Hepatocyte (in vitro differentiated cells): ENCODE results near the gene CACNG4. TPM values are rescaled to one million over a fixed set of nuclear protein-coding genes. Genes with fewer than 3 reads are reported as not detected.

Source experiments
- DNase-seq: peaks from one replicate; pipeline ENCODE4 v3.0.0-alpha.2; 2016; ENCODE audit warnings: low spot score
- H2AFZ ChIP-seq: fragments of 200-600 bp; sonication (generic); 2 replicates; pipeline ENCODE4 v1.6.0; 2016; ENCODE audit warnings: antibody characterized with exemption, mild to moderate bottlenecking
- H3K27ac ChIP-seq: fragments of 200-600 bp; sonication (generic); 2 replicates; pipeline ENCODE4 v1.5.1; 2016; ENCODE audit warnings: mild to moderate bottlenecking
- H3K27me3 ChIP-seq: fragments of 200-600 bp; sonication (generic); 2 replicates; pipeline ENCODE4 v1.6.1; 2016
- H3K36me3 ChIP-seq: fragments of 200-600 bp; sonication (generic); replicated peaks from 2 replicates; pipeline ENCODE4 v1.5.1; 2016; ENCODE audit warnings: low read depth; ENCODE audit not compliant: insufficient read depth
- H3K4me1 ChIP-seq: fragments of 200-600 bp; sonication (generic); 2 replicates; pipeline ENCODE4 v1.5.1; 2016; ENCODE audit warnings: mild to moderate bottlenecking, moderate library complexity; ENCODE audit not compliant: insufficient read depth
- H3K4me2 ChIP-seq: fragments of 200-600 bp; sonication (generic); 2 replicates; pipeline ENCODE4 v1.6.0; 2016
- H3K4me3 ChIP-seq: fragments of 200-600 bp; sonication (generic); 2 replicates; pipeline ENCODE4 v1.5.1; 2016; ENCODE audit warnings: mild to moderate bottlenecking
- H3K79me2 ChIP-seq: fragments of 200-600 bp; sonication (generic); 2 replicates; pipeline ENCODE4 v1.6.0; 2017; ENCODE audit warnings: mild to moderate bottlenecking
- H3K9me2 ChIP-seq: fragments of 200-600 bp; sonication (generic); replicated peaks from 2 replicates; pipeline ENCODE4 v1.6.0; 2017; ENCODE audit warnings: mild to moderate bottlenecking; ENCODE audit not compliant: insufficient read depth
- H3K9me3 ChIP-seq: fragments of 200-600 bp; sonication (generic); 2 replicates; pipeline ENCODE4 v1.5.1; 2016; ENCODE audit warnings: low read depth, mild to moderate bottlenecking
- H4K20me1 ChIP-seq: fragments of 200-600 bp; sonication (generic); 2 replicates; pipeline ENCODE4 v1.6.0; 2016; ENCODE audit warnings: mild to moderate bottlenecking; ENCODE audit not compliant: insufficient read depth, poor library complexity, severe bottlenecking
- EZH2 ChIP-seq: fragments of 200-600 bp; sonication (generic); IDR thresholded peaks from 2 replicates; pipeline ENCODE4 v1.6.1; 2016; ENCODE audit warnings: antibody characterized with exemption, mild to moderate bottlenecking, borderline replicate concordance
- EZH2phosphoT487 ChIP-seq: fragments of 200-600 bp; sonication (generic); IDR thresholded peaks from one replicate; pipeline ENCODE4 v1.6.1; 2018; ENCODE audit warnings: antibody characterized with exemption, mild to moderate bottlenecking, low read depth, moderate library complexity; ENCODE audit not compliant: unreplicated experiment, severe bottlenecking
- WGBS: methylation state at CpG from one replicate; pipeline ENCODE4 v1.1.6; 2016; ENCODE audit warnings: low lambda C conversion rate; ENCODE audit errors: missing lambda C conversion rate; 5-methylcytosine and 5-hydroxymethylcytosine counted together
- polyA plus RNA-seq: library from polyadenylated mRNA; unstranded; fragments of >200 nt; fragmentation: Nextera tagmentation; extraction: Ambion mirVana; gene quantifications from 2 replicates; pipeline ENCODE4 v1.2.1, GENCODE V29; 2016
- total RNA-seq: library from RNA; depleted of rRNA; stranded (reverse); fragments of >200 nt; gene quantifications from 2 replicates; pipeline ENCODE4 v1.2.3, GENCODE V29; 2014
- TF ChIP-seq, protein P1 (sequence below): fragments of 200-600 bp; sonication (generic); IDR thresholded peaks from 2 replicates; pipeline ENCODE4 v1.5.1; 2016; ENCODE audit warnings: antibody characterized with exemption, mild to moderate bottlenecking; ENCODE audit not compliant: poor library complexity

The CACNG4 gene
- total and polyA plus RNA-seq, 2 experiments from 2014 or later, result 3.5 to 3.9 TPM

DNA sequence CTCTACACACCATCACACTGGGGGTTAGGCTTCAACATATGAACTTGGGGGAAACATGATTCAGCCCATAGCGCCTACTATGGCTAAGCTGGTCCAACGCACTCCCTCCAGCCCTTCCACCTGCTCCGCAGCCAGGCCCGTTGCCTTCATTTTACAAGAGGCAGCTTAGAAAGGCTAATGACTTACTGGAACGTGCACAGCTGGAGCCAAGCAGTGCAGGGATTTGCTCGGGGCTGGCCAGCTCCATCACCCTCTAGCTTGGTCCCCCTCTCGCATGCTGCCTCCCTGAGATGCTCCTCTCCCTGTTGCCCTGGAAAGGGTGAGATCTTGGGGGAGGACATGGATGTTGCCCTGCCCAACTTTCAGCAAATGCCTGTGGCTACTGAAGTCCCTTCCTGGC is 77.0 kb downstream of the CACNG4 start:
- Histone ChIP-seq H3K4me1 (no peaks in the 10 kb centered on the region), H3K36me3 (no peaks in the 10 kb centered on the region), H3K9me3 (no peaks in the 10 kb centered on the region), H3K4me2 (no peak overlapping the region), H3K79me2 (no peaks in the 10 kb centered on the region), H3K4me3 (no peak overlapping the region), H3K27me3 (no peaks in the 10 kb centered on the region), H3K27ac (no peak overlapping the region), H2AFZ (no peak overlapping the region), H3K9me2 (no peaks in the 10 kb centered on the region), H4K20me1 (no peaks in the 10 kb centered on the region)
- no peak for TF ChIP-seq EZH2
- TF ChIP-seq, protein P1, sequence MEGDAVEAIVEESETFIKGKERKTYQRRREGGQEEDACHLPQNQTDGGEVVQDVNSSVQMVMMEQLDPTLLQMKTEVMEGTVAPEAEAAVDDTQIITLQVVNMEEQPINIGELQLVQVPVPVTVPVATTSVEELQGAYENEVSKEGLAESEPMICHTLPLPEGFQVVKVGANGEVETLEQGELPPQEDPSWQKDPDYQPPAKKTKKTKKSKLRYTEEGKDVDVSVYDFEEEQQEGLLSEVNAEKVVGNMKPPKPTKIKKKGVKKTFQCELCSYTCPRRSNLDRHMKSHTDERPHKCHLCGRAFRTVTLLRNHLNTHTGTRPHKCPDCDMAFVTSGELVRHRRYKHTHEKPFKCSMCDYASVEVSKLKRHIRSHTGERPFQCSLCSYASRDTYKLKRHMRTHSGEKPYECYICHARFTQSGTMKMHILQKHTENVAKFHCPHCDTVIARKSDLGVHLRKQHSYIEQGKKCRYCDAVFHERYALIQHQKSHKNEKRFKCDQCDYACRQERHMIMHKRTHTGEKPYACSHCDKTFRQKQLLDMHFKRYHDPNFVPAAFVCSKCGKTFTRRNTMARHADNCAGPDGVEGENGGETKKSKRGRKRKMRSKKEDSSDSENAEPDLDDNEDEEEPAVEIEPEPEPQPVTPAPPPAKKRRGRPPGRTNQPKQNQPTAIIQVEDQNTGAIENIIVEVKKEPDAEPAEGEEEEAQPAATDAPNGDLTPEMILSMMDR, result no peak
- TF ChIP-seq EZH2phosphoT487, result no peak
- 76% methylated on average over 7 of the region's 7 CpGs for WGBS
- no peak for DNase-seq

DNA sequence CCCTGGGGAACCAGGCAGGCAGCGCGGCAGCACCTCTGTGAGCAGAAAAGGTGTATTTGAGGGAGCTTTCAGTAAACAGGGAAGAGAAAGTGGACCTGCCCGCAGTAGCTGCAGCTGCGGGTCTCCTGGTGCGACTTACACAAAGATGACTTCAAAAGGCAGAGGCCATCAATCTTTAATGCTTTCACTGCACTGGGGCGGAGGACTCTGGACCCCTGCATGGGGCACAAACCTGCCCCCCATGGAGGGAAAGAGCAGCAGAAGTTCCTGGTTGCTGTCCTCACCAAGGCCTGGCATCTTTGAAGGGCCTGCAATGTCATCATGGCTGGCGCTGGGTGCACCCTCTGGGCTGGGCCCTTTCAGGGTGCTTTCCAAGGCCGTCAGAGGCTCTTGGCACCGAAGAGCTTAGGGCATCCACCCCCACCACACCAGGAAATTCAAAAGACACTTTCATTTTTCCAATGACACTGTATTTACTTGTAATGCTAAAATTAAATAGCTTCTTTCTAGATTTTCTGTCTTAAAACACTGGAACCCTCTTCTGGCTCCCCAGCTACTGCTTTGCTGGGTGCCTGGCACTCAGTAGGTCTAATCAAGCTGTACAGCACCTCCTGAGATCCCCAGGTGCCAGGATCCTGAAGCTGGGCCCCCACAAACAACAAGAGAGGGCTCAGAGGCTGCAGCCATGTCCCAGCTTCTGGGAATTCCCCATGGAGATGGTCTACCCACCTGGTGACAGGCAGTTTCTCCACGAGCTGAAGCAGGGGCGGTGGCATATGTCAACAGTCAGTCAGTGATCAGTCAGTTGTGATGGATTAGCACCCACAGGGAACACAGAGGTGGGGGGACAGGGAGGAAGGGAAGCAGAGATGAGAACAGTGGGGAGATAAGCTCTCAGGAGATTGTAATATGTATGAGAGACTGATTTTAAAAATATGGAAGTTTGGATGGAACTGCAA is 77.7 kb downstream of the CACNG4 start:
- Histone ChIP-seq H4K20me1 (no peaks in the 10 kb centered on the region), H3K36me3 (no peaks in the 10 kb centered on the region), H3K4me2 (no peak overlapping the region), H3K4me1 (no peaks in the 10 kb centered on the region), H3K27me3 (no peaks in the 10 kb centered on the region), H3K4me3 (no peak overlapping the region), H3K9me3 (no peaks in the 10 kb centered on the region), H3K79me2 (no peaks in the 10 kb centered on the region), H2AFZ (no peak overlapping the region), H3K27ac (no peak overlapping the region), H3K9me2 (no peaks in the 10 kb centered on the region)
- no peak for TF ChIP-seq EZH2phosphoT487
- TF ChIP-seq, protein P1, result no peak
- TF ChIP-seq EZH2, result no peak
- WGBS, result 73% methylated on average over 11 of the region's 11 CpGs
- DNase-seq, result no peak

DNA sequence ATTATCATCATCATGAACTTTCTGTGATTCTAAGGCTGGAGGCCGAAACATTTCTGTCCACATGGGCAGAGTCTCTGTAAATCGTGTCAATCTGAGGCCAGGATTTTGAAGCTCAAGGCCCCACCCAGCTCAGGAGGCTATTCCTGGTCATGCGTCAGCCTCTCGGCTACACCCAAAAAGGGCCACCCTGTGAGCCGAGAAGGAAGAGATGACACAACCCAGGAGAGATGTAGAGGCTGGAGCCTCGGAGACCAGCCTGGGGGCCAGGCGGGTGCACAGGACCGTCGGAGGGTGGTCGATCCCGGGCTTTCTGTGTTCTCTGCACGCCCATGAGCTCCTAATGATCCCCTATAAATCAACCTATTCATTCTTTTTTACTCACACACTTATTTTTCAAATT is 78.8 kb downstream of the CACNG4 start:
- Histone ChIP-seq H2AFZ (no peak overlapping the region), H3K27ac (no peak overlapping the region), H4K20me1 (no peaks in the 10 kb centered on the region), H3K27me3 (no peaks in the 10 kb centered on the region), H3K4me3 (no peak overlapping the region), H3K4me1 (no peaks in the 10 kb centered on the region), H3K9me3 (no peaks in the 10 kb centered on the region), H3K4me2 (no peak overlapping the region), H3K79me2 (no peaks in the 10 kb centered on the region), H3K9me2 (no peaks in the 10 kb centered on the region), H3K36me3 (no peaks in the 10 kb centered on the region)
- 88% methylated on average over 12 of the region's 12 CpGs for WGBS
- TF ChIP-seq EZH2phosphoT487 (no peak), EZH2 (no peak)
- TF ChIP-seq, protein P1, result no peak
- DNase-seq, result no peak
